ENCODE results near the gene IFNG-AS1.

IFNG-AS1 gene

GRCh38 chr12:67996347-67996746, 7.1 kb downstream of the IFNG-AS1 start:
- DNase-seq: no peak

GRCh38 chr12:67998379-67998778, 9.1 kb downstream of the IFNG-AS1 start:
- no peak for DNase-seq

GRCh38 chr12:67999244-67999643, 10.0 kb downstream of the IFNG-AS1 start:
- no peak for DNase-seq

- DNase-seq: no peak
Observed at GRCh38 chr12:68001486-68002466, 12.5 kb downstream of the IFNG-AS1 start.

- DNase-seq: no peak
Observed at GRCh38 chr12:68003777-68004176, 14.5 kb downstream of the IFNG-AS1 start.

GRCh38 chr12:68007033-68007432, 17.8 kb downstream of the IFNG-AS1 start:
- no peak for DNase-seq

GRCh38 chr12:68007466-68007865, 18.2 kb downstream of the IFNG-AS1 start:
- DNase-seq: no peak

GRCh38 chr12:68011206-68011881, 22.1 kb downstream of the IFNG-AS1 start:
- no peak for DNase-seq

- no peak for DNase-seq
Observed at GRCh38 chr12:68011882-68012207, 22.6 kb downstream of the IFNG-AS1 start.

GRCh38 chr12:68012712-68013111, 23.5 kb downstream of the IFNG-AS1 start:
- no peak for DNase-seq

- DNase-seq: no peak
Observed at GRCh38 chr12:68013181-68013580, 23.9 kb downstream of the IFNG-AS1 start.

GRCh38 chr12:68016136-68016535, 26.9 kb downstream of the IFNG-AS1 start:
- DNase-seq: no peak

GRCh38 chr12:68018315-68018714, 29.1 kb downstream of the IFNG-AS1 start:
- DNase-seq: no peak

GRCh38 chr12:68020049-68020448, 30.8 kb downstream of the IFNG-AS1 start:
- no peak for DNase-seq

- no peak for DNase-seq
Observed at GRCh38 chr12:68020699-68021098, 31.5 kb downstream of the IFNG-AS1 start.

- no peak for DNase-seq
Observed at GRCh38 chr12:68028647-68029046, 39.4 kb downstream of the IFNG-AS1 start.

- no peak for DNase-seq
Observed at GRCh38 chr12:68030248-68030647, 41.0 kb downstream of the IFNG-AS1 start.

GRCh38 chr12:68031174-68031573, 41.9 kb downstream of the IFNG-AS1 start:
- no peak for DNase-seq

GRCh38 chr12:68031881-68032739, 42.9 kb downstream of the IFNG-AS1 start:
- no peak for DNase-seq

- DNase-seq: no peak
Observed at GRCh38 chr12:68034567-68034966, 45.3 kb downstream of the IFNG-AS1 start.

- no peak for DNase-seq
Observed at GRCh38 chr12:68036642-68037041, 47.4 kb downstream of the IFNG-AS1 start.

- no peak for DNase-seq
Observed at GRCh38 chr12:68037616-68038255, 48.5 kb downstream of the IFNG-AS1 start.

- DNase-seq: no peak
Observed at GRCh38 chr12:68038650-68039049, 49.4 kb downstream of the IFNG-AS1 start.

Measured in NCI-H524 treated with DMSO at 0.1 percent for 48 hours (cell line).